ENCODE data around the gene ARSD.
"Not testable (repeated sequence)": the region's sequence is repeated elsewhere in the genome, so short reads cannot be mapped to it uniquely, and the experiment has no call there.

The ARSD gene

GRCh38 chrX:2890536-2891460, 38.3 kb downstream of the ARSD start:
- DNase-seq (ENCODE audit: low read depth), result not testable (repeated sequence)

- not testable (repeated sequence) for DNase-seq (ENCODE audit: low read depth)
Measured at GRCh38 chrX:2889706-2890490, 39.2 kb downstream of the ARSD start.

- no peak for DNase-seq (ENCODE audit: low read depth)
Measured at GRCh38 chrX:2889045-2889605, 40.0 kb downstream of the ARSD start.

- DNase-seq (ENCODE audit: low read depth), result no peak
Measured at GRCh38 chrX:2888309-2888708, 40.8 kb downstream of the ARSD start.

- DNase-seq (ENCODE audit: low read depth), result no peak
Measured at GRCh38 chrX:2883770-2884169, 45.4 kb downstream of the ARSD start.

- DNase-seq (ENCODE audit: low read depth), result no peak
Measured at GRCh38 chrX:2879670-2880069, 49.5 kb downstream of the ARSD start.

GRCh38 chrX:2878563-2878962, 50.6 kb downstream of the ARSD start:
- no peak for DNase-seq (ENCODE audit: low read depth)

- DNase-seq (ENCODE audit: low read depth), result no peak
Measured at GRCh38 chrX:2875798-2876399, 53.2 kb downstream of the ARSD start.

GRCh38 chrX:2875136-2875481, 54.0 kb downstream of the ARSD start:
- no peak for DNase-seq (ENCODE audit: low read depth)

- no peak for DNase-seq (ENCODE audit: low read depth)
Measured at GRCh38 chrX:2874222-2875135, 54.7 kb downstream of the ARSD start.

GRCh38 chrX:2872671-2873277, 56.4 kb downstream of the ARSD start:
- DNase-seq (ENCODE audit: low read depth), result no peak

- no peak for DNase-seq (ENCODE audit: low read depth)
Measured at GRCh38 chrX:2871831-2872230, 57.3 kb downstream of the ARSD start.

GRCh38 chrX:2870650-2871049, 58.5 kb downstream of the ARSD start:
- DNase-seq (ENCODE audit: low read depth), result no peak

- DNase-seq (ENCODE audit: low read depth), result no peak
Measured at GRCh38 chrX:2867206-2867605, 61.9 kb downstream of the ARSD start.

- no peak for DNase-seq (ENCODE audit: low read depth)
Measured at GRCh38 chrX:2863646-2864045, 65.5 kb downstream of the ARSD start.

- no peak for DNase-seq (ENCODE audit: low read depth)
Measured at GRCh38 chrX:2862404-2862803, 66.7 kb downstream of the ARSD start.

GRCh38 chrX:2859197-2859797, 69.8 kb downstream of the ARSD start:
- no peak for DNase-seq (ENCODE audit: low read depth)

GRCh38 chrX:2857566-2857965, 71.6 kb downstream of the ARSD start:
- no peak for DNase-seq (ENCODE audit: low read depth)

GRCh38 chrX:2855761-2856160, 73.4 kb downstream of the ARSD start:
- no peak for DNase-seq (ENCODE audit: low read depth)

GRCh38 chrX:2854918-2855317, 74.2 kb downstream of the ARSD start:
- DNase-seq (ENCODE audit: low read depth), result no peak

Data from stimulated activated CD8-positive, alpha-beta memory T cell treated with anti-CD3 and anti-CD28 coated beads, Interleukin-15, amount 100 ng/mL, for 24 hours (primary cell).